Measurements from ENCODE around the gene THBS2.
"Not testable (repeated sequence)": the region's sequence is repeated elsewhere in the genome, so short reads cannot be mapped to it uniquely, and the experiment has no call there.

The THBS2 gene

DNA sequence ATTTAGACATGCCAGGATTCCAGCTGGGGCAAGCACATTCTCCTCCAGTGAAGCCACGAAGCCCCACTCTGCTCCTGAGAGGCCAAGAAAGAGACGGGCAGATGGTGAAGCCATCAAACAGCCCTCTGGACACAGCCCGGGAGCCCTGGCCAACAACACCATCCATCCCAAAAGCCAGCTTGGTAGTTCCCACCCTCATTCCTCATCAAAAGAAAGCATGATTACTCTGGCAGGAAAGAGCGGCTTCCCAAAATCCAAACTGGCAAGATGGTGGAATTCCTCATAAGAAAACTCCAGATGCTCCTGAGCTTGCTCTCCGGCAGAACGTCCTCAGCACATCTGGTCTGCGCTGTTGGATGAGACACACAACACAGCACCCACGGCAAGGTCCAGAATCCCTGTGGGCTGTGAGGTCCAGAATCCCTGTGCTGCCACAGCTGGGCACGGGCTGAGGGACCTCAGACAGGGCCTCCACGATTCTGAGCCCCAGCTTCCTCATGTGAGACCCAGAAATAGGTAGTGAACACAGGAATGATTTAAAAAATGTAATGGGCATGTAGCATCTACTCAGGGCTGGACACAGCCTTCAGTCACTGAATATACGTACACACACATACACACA lies 52.6 kb downstream of the THBS2 start:
- H3K4me3 ChIP-seq (ENCODE audit: low read depth, low read length), result no peak overlapping the region
- TF ChIP-seq, protein P1, sequence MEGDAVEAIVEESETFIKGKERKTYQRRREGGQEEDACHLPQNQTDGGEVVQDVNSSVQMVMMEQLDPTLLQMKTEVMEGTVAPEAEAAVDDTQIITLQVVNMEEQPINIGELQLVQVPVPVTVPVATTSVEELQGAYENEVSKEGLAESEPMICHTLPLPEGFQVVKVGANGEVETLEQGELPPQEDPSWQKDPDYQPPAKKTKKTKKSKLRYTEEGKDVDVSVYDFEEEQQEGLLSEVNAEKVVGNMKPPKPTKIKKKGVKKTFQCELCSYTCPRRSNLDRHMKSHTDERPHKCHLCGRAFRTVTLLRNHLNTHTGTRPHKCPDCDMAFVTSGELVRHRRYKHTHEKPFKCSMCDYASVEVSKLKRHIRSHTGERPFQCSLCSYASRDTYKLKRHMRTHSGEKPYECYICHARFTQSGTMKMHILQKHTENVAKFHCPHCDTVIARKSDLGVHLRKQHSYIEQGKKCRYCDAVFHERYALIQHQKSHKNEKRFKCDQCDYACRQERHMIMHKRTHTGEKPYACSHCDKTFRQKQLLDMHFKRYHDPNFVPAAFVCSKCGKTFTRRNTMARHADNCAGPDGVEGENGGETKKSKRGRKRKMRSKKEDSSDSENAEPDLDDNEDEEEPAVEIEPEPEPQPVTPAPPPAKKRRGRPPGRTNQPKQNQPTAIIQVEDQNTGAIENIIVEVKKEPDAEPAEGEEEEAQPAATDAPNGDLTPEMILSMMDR (IDR thresholded peaks at IDR 0.05; ENCODE audit: low read depth, low read length), result no peak

DNA sequence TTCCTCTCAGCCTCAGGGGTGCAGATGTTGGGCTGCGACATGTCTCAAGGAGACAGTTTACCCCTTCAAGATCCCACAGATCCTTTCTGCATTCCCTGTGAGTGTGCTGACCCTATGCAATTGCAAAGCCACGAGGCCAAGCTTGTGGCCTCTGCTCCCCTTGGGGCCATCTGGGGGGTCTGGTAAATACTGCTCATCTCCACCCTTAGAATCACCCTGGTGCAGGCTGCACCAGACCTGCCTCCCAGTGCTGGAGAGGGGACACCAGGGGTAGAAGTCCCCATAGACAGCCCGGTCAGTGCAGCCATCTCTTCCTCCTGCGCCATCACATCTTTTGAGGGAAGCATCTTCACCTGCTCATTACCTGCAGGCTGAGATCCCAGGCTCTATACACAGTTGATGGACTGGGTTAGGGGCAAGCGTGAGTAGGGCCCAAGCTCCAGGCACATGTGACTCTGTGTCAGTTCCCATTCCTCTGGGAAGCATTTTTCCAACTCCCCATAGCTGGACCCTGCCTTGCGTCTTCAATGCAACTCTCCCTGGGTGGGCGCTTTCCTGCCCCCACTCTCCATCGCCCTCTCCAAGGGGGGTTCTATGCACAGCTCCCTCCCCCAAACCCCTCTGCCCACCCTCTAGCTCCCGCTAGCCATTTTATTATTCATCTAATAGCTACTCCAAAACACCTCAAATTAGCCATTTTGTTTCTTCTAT lies 53.9 kb downstream of the THBS2 start:
- H3K4me3 ChIP-seq (ENCODE audit: low read depth, low read length), result no peak overlapping the region
- TF ChIP-seq, protein P1 (IDR thresholded peaks at IDR 0.05; ENCODE audit: low read depth, low read length), result no peak

DNA sequence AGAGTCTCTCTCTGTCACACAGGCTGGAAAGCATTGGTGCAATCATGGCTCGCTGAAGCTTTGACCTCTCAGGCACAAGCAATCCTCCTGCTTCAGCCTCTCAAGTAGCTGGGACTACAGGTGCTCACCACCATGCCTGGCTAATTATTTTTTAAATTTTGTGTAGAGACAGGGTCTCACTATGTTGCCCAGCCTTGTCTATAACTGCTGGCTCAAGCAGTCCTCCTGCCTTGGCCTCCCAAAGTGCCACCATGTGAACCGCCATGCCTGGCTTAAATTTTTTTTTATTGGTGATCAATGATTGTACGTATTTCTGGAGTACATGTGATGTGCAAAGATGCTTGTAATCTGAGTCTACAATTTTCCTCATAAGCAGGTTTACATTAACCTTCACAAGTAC lies 54.8 kb downstream of the THBS2 start:
- H3K4me3 ChIP-seq (ENCODE audit: low read depth, low read length), result no peak overlapping the region
- TF ChIP-seq, protein P1 (IDR thresholded peaks at IDR 0.05; ENCODE audit: low read depth, low read length), result no peak

DNA sequence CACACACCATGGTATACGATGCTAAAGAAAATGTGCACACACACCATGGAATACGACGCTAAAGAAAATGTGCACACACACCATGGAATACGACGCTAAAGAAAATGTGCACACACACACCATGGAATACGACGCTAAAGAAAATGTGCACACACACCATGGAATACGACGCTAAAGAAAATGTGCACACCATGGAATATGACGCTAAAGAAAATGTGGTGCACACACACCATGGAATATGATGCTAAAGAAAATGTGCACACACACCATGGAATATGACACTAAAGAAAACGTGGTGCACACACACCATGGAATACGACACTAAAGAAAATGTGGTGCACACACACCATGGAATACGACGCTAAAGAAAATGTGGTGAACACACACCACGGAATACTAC lies 55.7 kb downstream of the THBS2 start:
- not testable (repeated sequence) for H3K4me3 ChIP-seq (ENCODE audit: low read depth, low read length)

DNA sequence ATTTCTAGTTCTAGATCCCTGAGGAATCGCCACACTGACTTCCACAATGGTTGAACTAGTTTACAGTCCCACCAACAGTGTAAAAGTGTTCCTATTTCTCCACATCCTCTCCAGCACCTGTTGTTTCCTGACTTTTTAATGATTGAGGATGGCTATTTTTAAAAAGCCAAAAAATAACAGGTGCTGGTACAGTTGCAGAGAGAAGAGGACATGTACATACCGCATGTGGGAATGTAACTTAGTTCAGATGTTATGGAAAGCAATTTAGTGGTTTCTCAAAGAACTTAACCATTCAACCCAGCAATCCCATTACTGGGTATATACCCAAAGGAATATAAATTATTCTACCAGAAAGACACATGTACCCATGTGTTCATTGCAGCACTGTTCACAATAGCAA lies 57.4 kb downstream of the THBS2 start:
- not testable (repeated sequence) for H3K4me3 ChIP-seq (ENCODE audit: low read depth, low read length)

DNA sequence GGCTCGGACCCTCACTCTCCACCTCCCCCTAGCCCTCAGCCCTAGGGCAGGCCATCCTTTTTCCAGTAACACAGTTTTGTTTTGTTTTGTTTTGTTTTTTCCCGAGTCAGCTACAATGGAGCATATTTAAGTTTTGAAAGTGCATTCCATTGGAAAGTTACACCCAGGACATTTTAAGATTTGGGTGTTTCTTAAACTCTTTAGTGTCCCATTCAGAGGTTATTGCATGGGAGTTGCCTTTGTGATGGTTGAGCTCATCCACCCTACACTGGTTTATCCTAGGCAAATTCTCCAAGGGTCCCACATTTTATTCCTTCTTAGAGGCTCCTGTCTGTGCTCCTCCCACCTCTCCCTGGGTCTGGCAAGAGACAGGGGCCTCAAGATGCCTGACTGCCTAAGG lies 58.9 kb downstream of the THBS2 start:
- TF ChIP-seq, protein P1 (IDR thresholded peaks at IDR 0.05; ENCODE audit: low read depth, low read length), result no peak
- H3K4me3 ChIP-seq (ENCODE audit: low read depth, low read length), result no peak overlapping the region

DNA sequence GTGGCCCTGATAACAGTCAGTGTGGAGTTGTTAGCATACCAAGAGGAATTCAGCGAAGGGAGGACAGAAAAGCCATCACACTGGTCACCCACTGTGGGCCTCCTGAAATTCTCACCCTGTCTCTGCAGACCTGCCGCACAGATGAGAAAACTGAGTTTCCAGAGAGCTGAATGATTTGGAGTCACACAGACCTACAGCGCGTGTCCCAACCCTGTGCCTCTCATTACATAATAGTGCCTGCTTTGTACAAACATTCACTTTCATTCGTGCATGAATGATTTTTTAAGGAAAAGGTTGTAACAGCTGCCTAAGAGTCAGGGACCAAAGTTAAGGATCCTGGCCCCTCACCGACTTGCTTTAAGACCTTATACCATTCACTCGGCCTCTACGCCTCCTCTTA lies 62.7 kb downstream of the THBS2 start:
- no peak overlapping the region for H3K4me3 ChIP-seq (ENCODE audit: low read depth, low read length)
- TF ChIP-seq, protein P1 (IDR thresholded peaks at IDR 0.05; ENCODE audit: low read depth, low read length), result no peak

DNA sequence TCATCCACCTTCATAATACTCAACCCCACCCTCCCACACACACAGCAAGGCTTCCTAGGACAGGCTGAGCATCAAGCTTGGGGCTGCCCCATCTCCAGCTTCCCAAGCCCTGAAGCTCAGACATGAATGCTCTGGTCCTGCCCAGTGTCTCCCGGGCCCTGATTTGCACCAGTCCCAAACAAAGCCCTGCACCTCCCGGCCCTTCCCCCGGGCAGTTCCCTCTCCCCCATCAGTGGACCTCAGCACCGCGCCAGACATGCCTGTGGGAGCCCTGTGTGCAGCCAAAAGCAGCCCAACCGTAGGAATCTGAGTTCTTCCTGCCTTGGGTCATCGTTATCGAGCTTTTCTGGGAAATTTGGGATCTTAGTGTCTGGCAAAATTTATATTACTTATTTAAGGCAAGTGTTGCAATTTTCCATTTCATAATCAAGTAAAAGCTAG lies 63.5 kb downstream of the THBS2 start:
- no peak overlapping the region for H3K4me3 ChIP-seq (ENCODE audit: low read depth, low read length)
- TF ChIP-seq, protein P1 (IDR thresholded peaks at IDR 0.05; ENCODE audit: low read depth, low read length), result no peak

Measured in WI38 (cell line).